GM23338 (cell line): ENCODE results near the gene RASAL3. TPM values are rescaled to one million over a fixed set of nuclear protein-coding genes. Genes with fewer than 3 reads are reported as not detected.
"Not testable (repeated sequence)": the region's sequence is repeated elsewhere in the genome, so short reads cannot be mapped to it uniquely, and the experiment has no call there.

ENCODE experiments used
- ATAC-seq: fragments of 200-7000 bp; cut with Tn5 transposase; 3 replicates; pipeline ENCODE4 v1.9.1; 2020
- DNase-seq: peaks from one replicate; pipeline ENCODE4 v3.0.0-alpha.2; 2015; ENCODE audit warnings: low spot score
- H2AFZ ChIP-seq: fragments of 200-600 bp; sonication (generic); 2 replicates; pipeline ENCODE4 v1.8.0; 2016; ENCODE audit warnings: antibody characterized with exemption, mild to moderate bottlenecking, moderate library complexity
- H3F3A ChIP-seq: fragments of 200-600 bp; sonication (generic); replicated peaks from 2 replicates; pipeline ENCODE4 v1.8.0; 2017; ENCODE audit warnings: antibody characterized with exemption, mixed run types, low read depth
- H3K27ac ChIP-seq: fragments of 200-600 bp; sonication (generic); 2 replicates; pipeline ENCODE4 v1.6.1; 2016; ENCODE audit warnings: low read depth
- H3K27me3 ChIP-seq: fragments of 200-600 bp; sonication (generic); 2 replicates; pipeline ENCODE4 v1.8.0; 2016; ENCODE audit warnings: mild to moderate bottlenecking, mixed run types, moderate library complexity; ENCODE audit not compliant: insufficient read depth
- H3K36me3 ChIP-seq: fragments of 200-600 bp; sonication (generic); 2 replicates; pipeline ENCODE4 v1.8.0; 2016; ENCODE audit warnings: mild to moderate bottlenecking; ENCODE audit not compliant: insufficient read depth
- H3K4me1 ChIP-seq: fragments of 200-600 bp; sonication (generic); 2 replicates; pipeline ENCODE4 v1.8.0; 2016; ENCODE audit warnings: mild to moderate bottlenecking, moderate library complexity; ENCODE audit not compliant: insufficient read depth
- H3K4me2 ChIP-seq: fragments of 200-600 bp; sonication (generic); 2 replicates; pipeline ENCODE4 v1.7.1; 2017; ENCODE audit warnings: mixed run types
- H3K4me3 ChIP-seq: fragments of 200-600 bp; sonication (generic); 2 replicates; pipeline ENCODE4 v1.6.1; 2016; ENCODE audit warnings: mixed run types
- H3K79me2 ChIP-seq: fragments of 200-600 bp; sonication (generic); replicated peaks from 2 replicates; pipeline ENCODE4 v1.8.0; 2017; ENCODE audit warnings: mild to moderate bottlenecking; ENCODE audit not compliant: insufficient read depth
- H3K9me2 ChIP-seq: fragments of 200-600 bp; sonication (generic); 2 replicates; pipeline ENCODE4 v1.8.0; 2017; ENCODE audit not compliant: insufficient read depth
- H4K20me1 ChIP-seq: fragments of 200-600 bp; sonication (generic); replicated peaks from 2 replicates; pipeline ENCODE4 v1.8.0; 2017; ENCODE audit warnings: mild to moderate bottlenecking; ENCODE audit not compliant: insufficient read depth
- H3K27ac Mint-ChIP-seq: 2 replicates; pipeline ENCODE4 v1.8.0; 2020; ENCODE audit warnings: inconsistent platforms, mild to moderate bottlenecking, moderate library complexity, mixed read lengths
- H3K27me3 Mint-ChIP-seq: 3 replicates; pipeline ENCODE4 v1.8.0; 2022; ENCODE audit warnings: low read depth, mild to moderate bottlenecking, moderate library complexity, mixed read lengths, inconsistent platforms; ENCODE audit not compliant: insufficient read depth, poor library complexity
- H3K36me3 Mint-ChIP-seq: 3 replicates; pipeline ENCODE4 v1.8.0; 2021; ENCODE audit warnings: low read depth, mild to moderate bottlenecking, inconsistent platforms, moderate library complexity, mixed read lengths
- H3K4me1 Mint-ChIP-seq: 3 replicates; pipeline ENCODE4 v1.8.0; 2020; ENCODE audit warnings: mild to moderate bottlenecking, inconsistent platforms, mixed read lengths
- H3K4me3 Mint-ChIP-seq: 3 replicates; pipeline ENCODE4 v1.8.0; 2021; ENCODE audit warnings: moderate library complexity, mild to moderate bottlenecking, inconsistent platforms, mixed read lengths
- H3K9me3 Mint-ChIP-seq: 3 replicates; pipeline ENCODE4 v1.8.0; 2020; ENCODE audit warnings: moderate library complexity, mild to moderate bottlenecking, inconsistent platforms, mixed read lengths
- ETS1 ChIP-seq: IDR thresholded peaks from 2 replicates; pipeline ENCODE4 v1.6.1; 2016; ENCODE audit warnings: antibody characterized with exemption
- EZH2 ChIP-seq: fragments of 200-600 bp; sonication (generic); IDR thresholded peaks from one replicate; pipeline ENCODE4 v1.8.0; 2017; ENCODE audit warnings: antibody characterized with exemption, mild to moderate bottlenecking, low read depth; ENCODE audit not compliant: unreplicated experiment
- EZH2phosphoT487 ChIP-seq: fragments of 200-600 bp; sonication (generic); IDR thresholded peaks from one replicate; pipeline ENCODE4 v1.8.1; 2018; ENCODE audit warnings: antibody characterized with exemption; ENCODE audit not compliant: unreplicated experiment
- JUNB ChIP-seq: IDR thresholded peaks from one replicate; pipeline ENCODE4 v1.6.1; 2016; ENCODE audit warnings: antibody characterized with exemption; ENCODE audit not compliant: unreplicated experiment
- NANOG ChIP-seq: IDR thresholded peaks from 2 replicates; pipeline ENCODE4 v1.6.1; 2016; ENCODE audit warnings: antibody characterized with exemption, borderline replicate concordance
- POLR2AphosphoS5 ChIP-seq: IDR thresholded peaks from 2 replicates; pipeline ENCODE4 v1.6.1; 2016; ENCODE audit warnings: antibody characterized with exemption, low read depth
- REST ChIP-seq: IDR thresholded peaks from one replicate; pipeline ENCODE4 v1.6.1; 2018; ENCODE audit warnings: antibody characterized with exemption; ENCODE audit not compliant: unreplicated experiment
- STAT1 ChIP-seq: IDR thresholded peaks from one replicate; pipeline ENCODE4 v1.6.1; 2016; ENCODE audit warnings: antibody characterized with exemption; ENCODE audit not compliant: unreplicated experiment
- ZNF114 ChIP-seq: fragments of 250-450 bp; sonication (Bioruptor Pico); IDR thresholded peaks from 2 replicates; pipeline ENCODE4 v1.5.0; 2020; ENCODE audit warnings: mild to moderate bottlenecking, moderate library complexity
- ZNF331 ChIP-seq: fragments of 250-450 bp; sonication (Bioruptor Pico); IDR thresholded peaks from 2 replicates; pipeline ENCODE4 v1.5.0; 2020; ENCODE audit warnings: low read depth, mild to moderate bottlenecking, moderate library complexity
- ZNF462 ChIP-seq: fragments of 250-450 bp; sonication (Bioruptor Pico); IDR thresholded peaks from 2 replicates; pipeline ENCODE4 v1.5.0; 2020; ENCODE audit warnings: mild to moderate bottlenecking, moderate library complexity
- polyA plus RNA-seq: library from polyadenylated mRNA; unstranded; fragments of >200 nt; fragmentation: Nextera tagmentation; extraction: Ambion mirVana; gene quantifications from 2 replicates; pipeline ENCODE4 v1.2.1, GENCODE V29; 2016
- total RNA-seq: library from RNA; depleted of rRNA; stranded (reverse); fragments of >200 nt; shearing (Covaris generic); gene quantifications from 2 replicates; pipeline ENCODE4 v1.2.3, GENCODE V29; 2014

The RASAL3 gene
- total and polyA plus RNA-seq, 2 experiments from 2014 or later: 1.8 to 1.9 TPM

- H4K20me1 ChIP-seq, H3K36me3 ChIP-seq, H3K4me3 Mint-ChIP-seq, H3K4me3 ChIP-seq, H3F3A ChIP-seq, H3K27ac Mint-ChIP-seq, H3K4me1 Mint-ChIP-seq, DNase-seq, H3K4me1 ChIP-seq, H2AFZ ChIP-seq, H3K4me2 ChIP-seq, H3K27ac ChIP-seq, H3K9me2 ChIP-seq, ATAC-seq, H3K79me2 ChIP-seq: not testable (repeated sequence)
- Mint-ChIP-seq H3K27me3 (peaks cover 28% of the 10 kb centered on the region), H3K36me3 (peaks cover 15% of the 10 kb centered on the region), H3K9me3 (peaks cover 65% of the 10 kb centered on the region)
- peaks cover 21% of the 10 kb centered on the region for H3K27me3 ChIP-seq
Measured at GRCh38 chr19:15473821-15474220, 9.5 kb upstream of the RASAL3 start.

- Histone ChIP-seq H3K4me2 (no peak overlapping the region), H3K79me2 (no peaks in the 10 kb centered on the region), H3K4me1 (no peaks in the 10 kb centered on the region), H3K27me3 (peaks cover 42% of the 10 kb centered on the region), H2AFZ (no peak overlapping the region), H3K9me2 (no peaks in the 10 kb centered on the region), H3K36me3 (no peaks in the 10 kb centered on the region), H3K27ac (no peak overlapping the region), H3F3A (no peaks in the 10 kb centered on the region; the same call in 1 of the 2 replicates), H4K20me1 (no peaks in the 10 kb centered on the region), H3K4me3 (no peak overlapping the region)
- ATAC-seq: no peak; the same call in 2 of the 3 replicates
- Mint-ChIP-seq H3K36me3 (peaks cover 10% of the 10 kb centered on the region; the same call in 2 of the 3 replicates), H3K27ac (no peak overlapping the region), H3K4me1 (peaks cover 5% of the 10 kb centered on the region; the same call in 1 of the 3 replicates), H3K27me3 (peaks cover 39% of the 10 kb centered on the region), H3K9me3 (peaks cover 48% of the 10 kb centered on the region), H3K4me3 (no peak overlapping the region)
- peak; percentile 41 for DNase-seq
- TF ChIP-seq NANOG: no peak
- no peak for TF ChIP-seq ETS1
- no peak for TF ChIP-seq EZH2
- no peak for TF ChIP-seq JUNB
- TF ChIP-seq ZNF114 (CRISPR knock-in tag): no peak
- no peak for TF ChIP-seq REST
- no peak for TF ChIP-seq EZH2phosphoT487
- TF ChIP-seq POLR2AphosphoS5: no peak
- TF ChIP-seq ZNF331 (CRISPR knock-in tag): no peak
- TF ChIP-seq ZNF462: no peak
- no peak for TF ChIP-seq STAT1
Measured at GRCh38 chr19:15471639-15472101, 7.3 kb upstream of the RASAL3 start.
